ENCODE measurements around the gene SPINK1. TPM values are rescaled to one million over a fixed set of nuclear protein-coding genes. Genes with fewer than 3 reads are reported as not detected.
A peak's percentile ranks its signal among the peaks of the same experiment; 100 is the strongest.

SPINK1 gene
- total and polyA plus RNA-seq, 2 experiments from 2014 or later, result 0.82 TPM; not detected in 1

DNA sequence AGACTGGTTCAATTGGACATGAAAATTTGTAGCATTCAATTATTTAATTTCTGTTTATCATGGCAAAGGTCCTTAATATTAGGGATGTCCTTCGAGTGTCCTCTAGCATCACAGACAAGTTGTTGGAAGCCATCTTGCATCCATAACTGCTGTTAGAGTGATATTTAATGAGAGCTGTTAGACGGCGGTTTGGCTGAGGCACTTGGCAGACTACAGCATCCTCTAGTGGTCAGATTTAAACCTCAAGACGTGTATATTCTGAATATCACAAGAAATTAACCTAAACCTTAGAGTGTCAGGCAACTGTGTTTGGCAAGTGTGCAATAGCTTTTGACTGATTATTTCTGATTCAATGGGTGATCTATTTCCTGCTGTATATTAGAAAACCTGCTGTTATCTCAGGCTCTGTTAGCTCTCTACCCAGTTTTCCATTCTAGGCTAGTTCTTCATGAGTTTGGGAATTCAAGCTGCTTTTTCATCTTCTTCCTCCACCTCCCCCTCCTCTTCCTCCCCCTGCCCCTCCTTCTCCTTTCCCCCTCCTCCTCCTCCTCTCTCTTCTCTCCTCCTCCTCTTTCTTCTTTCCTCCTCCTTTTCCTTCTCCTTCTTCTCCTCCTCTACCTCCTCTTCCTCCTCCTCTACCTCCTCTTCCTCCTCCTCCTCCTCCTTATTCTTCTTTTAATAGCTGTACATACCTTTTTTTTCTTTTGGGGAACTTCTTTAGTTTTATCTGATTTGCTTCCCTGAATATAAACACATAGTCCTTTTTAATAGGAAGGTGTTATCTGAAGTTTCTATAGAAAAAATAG, 8.6 kb downstream of the SPINK1 start:
- H3K36me3 Mint-ChIP-seq (ENCODE audit: low read depth), result no peaks in the 10 kb centered on the region
- H3K9me2 ChIP-seq (ENCODE audit: insufficient read depth), result no peaks in the 10 kb centered on the region
- H3K4me1 Mint-ChIP-seq, result peaks cover 18% of the 10 kb centered on the region
- H3K27ac Mint-ChIP-seq, result no peak overlapping the region
- no peak overlapping the region for H3K4me3 Mint-ChIP-seq
- no peak overlapping the region for H3K4me3 ChIP-seq
- H3F3A ChIP-seq (replicated peaks; ENCODE audit: low read depth), result no peaks in the 10 kb centered on the region
- no peaks in the 10 kb centered on the region for H3K27me3 ChIP-seq (ENCODE audit: insufficient read depth)
- no peak overlapping the region for H3K4me2 ChIP-seq
- ATAC-seq (peak; percentile 88), DNase-seq (ENCODE audit: low spot score) (peak; percentile 88)
- no peaks in the 10 kb centered on the region for H3K9me3 Mint-ChIP-seq
- TF ChIP-seq, protein P1, sequence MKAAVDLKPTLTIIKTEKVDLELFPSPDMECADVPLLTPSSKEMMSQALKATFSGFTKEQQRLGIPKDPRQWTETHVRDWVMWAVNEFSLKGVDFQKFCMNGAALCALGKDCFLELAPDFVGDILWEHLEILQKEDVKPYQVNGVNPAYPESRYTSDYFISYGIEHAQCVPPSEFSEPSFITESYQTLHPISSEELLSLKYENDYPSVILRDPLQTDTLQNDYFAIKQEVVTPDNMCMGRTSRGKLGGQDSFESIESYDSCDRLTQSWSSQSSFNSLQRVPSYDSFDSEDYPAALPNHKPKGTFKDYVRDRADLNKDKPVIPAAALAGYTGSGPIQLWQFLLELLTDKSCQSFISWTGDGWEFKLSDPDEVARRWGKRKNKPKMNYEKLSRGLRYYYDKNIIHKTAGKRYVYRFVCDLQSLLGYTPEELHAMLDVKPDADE (IDR thresholded peaks at IDR 0.05), result no peak
- TF ChIP-seq ZNF331 (CRISPR knock-in tag; IDR thresholded peaks at IDR 0.05; ENCODE audit: low read depth) (no peak), JUNB (IDR thresholded peaks at IDR 0.05; ENCODE audit: unreplicated experiment) (no peak), CREB1 (CRISPR knock-in tag; IDR thresholded peaks at IDR 0.05; ENCODE audit: low read depth) (peak; percentile 34; the same call in 1 of the 2 replicates), EZH2phosphoT487 (IDR thresholded peaks at IDR 0.05; ENCODE audit: unreplicated experiment) (no peak), EZH2 (IDR thresholded peaks at IDR 0.05; ENCODE audit: low read depth, unreplicated experiment) (no peak), STAT1 (IDR thresholded peaks at IDR 0.05; ENCODE audit: unreplicated experiment) (no peak), POLR2AphosphoS5 (IDR thresholded peaks at IDR 0.05; ENCODE audit: low read depth) (no peak), NANOG (IDR thresholded peaks at IDR 0.05; ENCODE audit: borderline replicate concordance) (0 out of 2 replicates have a peak, but pooled peaks have one; percentile 4), ZNF114 (CRISPR knock-in tag; IDR thresholded peaks at IDR 0.05) (no peak)
- TF ChIP-seq, protein P2, sequence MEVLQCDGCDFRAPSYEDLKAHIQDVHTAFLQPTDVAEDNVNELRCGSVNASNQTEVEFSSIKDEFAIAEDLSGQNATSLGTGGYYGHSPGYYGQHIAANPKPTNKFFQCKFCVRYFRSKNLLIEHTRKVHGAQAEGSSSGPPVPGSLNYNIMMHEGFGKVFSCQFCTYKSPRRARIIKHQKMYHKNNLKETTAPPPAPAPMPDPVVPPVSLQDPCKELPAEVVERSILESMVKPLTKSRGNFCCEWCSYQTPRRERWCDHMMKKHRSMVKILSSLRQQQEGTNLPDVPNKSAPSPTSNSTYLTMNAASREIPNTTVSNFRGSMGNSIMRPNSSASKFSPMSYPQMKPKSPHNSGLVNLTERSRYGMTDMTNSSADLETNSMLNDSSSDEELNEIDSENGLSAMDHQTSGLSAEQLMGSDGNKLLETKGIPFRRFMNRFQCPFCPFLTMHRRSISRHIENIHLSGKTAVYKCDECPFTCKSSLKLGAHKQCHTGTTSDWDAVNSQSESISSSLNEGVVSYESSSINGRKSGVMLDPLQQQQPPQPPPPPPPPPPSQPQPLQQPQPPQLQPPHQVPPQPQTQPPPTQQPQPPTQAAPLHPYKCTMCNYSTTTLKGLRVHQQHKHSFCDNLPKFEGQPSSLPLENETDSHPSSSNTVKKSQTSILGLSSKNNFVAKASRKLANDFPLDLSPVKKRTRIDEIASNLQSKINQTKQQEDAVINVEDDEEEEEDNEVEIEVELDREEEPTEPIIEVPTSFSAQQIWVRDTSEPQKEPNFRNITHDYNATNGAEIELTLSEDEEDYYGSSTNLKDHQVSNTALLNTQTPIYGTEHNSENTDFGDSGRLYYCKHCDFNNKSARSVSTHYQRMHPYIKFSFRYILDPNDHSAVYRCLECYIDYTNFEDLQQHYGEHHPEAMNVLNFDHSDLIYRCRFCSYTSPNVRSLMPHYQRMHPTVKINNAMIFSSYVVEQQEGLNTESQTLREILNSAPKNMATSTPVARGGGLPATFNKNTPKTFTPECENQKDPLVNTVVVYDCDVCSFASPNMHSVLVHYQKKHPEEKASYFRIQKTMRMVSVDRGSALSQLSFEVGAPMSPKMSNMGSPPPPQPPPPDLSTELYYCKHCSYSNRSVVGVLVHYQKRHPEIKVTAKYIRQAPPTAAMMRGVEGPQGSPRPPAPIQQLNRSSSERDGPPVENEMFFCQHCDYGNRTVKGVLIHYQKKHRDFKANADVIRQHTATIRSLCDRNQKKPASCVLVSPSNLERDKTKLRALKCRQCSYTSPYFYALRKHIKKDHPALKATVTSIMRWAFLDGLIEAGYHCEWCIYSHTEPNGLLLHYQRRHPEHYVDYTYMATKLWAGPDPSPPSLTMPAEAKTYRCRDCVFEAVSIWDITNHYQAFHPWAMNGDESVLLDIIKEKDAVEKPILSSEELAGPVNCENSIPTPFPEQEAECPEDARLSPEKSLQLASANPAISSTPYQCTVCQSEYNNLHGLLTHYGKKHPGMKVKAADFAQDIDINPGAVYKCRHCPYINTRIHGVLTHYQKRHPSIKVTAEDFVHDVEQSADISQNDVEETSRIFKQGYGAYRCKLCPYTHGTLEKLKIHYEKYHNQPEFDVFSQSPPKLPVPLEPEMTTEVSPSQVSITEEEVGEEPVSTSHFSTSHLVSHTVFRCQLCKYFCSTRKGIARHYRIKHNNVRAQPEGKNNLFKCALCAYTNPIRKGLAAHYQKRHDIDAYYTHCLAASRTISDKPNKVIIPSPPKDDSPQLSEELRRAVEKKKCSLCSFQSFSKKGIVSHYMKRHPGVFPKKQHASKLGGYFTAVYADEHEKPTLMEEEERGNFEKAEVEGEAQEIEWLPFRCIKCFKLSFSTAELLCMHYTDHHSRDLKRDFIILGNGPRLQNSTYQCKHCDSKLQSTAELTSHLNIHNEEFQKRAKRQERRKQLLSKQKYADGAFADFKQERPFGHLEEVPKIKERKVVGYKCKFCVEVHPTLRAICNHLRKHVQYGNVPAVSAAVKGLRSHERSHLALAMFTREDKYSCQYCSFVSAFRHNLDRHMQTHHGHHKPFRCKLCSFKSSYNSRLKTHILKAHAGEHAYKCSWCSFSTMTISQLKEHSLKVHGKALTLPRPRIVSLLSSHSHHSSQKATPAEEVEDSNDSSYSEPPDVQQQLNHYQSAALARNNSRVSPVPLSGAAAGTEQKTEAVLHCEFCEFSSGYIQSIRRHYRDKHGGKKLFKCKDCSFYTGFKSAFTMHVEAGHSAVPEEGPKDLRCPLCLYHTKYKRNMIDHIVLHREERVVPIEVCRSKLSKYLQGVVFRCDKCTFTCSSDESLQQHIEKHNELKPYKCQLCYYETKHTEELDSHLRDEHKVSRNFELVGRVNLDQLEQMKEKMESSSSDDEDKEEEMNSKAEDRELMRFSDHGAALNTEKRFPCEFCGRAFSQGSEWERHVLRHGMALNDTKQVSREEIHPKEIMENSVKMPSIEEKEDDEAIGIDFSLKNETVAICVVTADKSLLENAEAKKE (CRISPR knock-in tag; IDR thresholded peaks at IDR 0.05), result no peak
- TF ChIP-seq, protein P3, sequence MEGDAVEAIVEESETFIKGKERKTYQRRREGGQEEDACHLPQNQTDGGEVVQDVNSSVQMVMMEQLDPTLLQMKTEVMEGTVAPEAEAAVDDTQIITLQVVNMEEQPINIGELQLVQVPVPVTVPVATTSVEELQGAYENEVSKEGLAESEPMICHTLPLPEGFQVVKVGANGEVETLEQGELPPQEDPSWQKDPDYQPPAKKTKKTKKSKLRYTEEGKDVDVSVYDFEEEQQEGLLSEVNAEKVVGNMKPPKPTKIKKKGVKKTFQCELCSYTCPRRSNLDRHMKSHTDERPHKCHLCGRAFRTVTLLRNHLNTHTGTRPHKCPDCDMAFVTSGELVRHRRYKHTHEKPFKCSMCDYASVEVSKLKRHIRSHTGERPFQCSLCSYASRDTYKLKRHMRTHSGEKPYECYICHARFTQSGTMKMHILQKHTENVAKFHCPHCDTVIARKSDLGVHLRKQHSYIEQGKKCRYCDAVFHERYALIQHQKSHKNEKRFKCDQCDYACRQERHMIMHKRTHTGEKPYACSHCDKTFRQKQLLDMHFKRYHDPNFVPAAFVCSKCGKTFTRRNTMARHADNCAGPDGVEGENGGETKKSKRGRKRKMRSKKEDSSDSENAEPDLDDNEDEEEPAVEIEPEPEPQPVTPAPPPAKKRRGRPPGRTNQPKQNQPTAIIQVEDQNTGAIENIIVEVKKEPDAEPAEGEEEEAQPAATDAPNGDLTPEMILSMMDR (conservative IDR thresholded peaks at IDR 0.05; ENCODE audit: low read depth in 2 of 2), result peak; percentile 98 to 99
- TF ChIP-seq, protein P4, sequence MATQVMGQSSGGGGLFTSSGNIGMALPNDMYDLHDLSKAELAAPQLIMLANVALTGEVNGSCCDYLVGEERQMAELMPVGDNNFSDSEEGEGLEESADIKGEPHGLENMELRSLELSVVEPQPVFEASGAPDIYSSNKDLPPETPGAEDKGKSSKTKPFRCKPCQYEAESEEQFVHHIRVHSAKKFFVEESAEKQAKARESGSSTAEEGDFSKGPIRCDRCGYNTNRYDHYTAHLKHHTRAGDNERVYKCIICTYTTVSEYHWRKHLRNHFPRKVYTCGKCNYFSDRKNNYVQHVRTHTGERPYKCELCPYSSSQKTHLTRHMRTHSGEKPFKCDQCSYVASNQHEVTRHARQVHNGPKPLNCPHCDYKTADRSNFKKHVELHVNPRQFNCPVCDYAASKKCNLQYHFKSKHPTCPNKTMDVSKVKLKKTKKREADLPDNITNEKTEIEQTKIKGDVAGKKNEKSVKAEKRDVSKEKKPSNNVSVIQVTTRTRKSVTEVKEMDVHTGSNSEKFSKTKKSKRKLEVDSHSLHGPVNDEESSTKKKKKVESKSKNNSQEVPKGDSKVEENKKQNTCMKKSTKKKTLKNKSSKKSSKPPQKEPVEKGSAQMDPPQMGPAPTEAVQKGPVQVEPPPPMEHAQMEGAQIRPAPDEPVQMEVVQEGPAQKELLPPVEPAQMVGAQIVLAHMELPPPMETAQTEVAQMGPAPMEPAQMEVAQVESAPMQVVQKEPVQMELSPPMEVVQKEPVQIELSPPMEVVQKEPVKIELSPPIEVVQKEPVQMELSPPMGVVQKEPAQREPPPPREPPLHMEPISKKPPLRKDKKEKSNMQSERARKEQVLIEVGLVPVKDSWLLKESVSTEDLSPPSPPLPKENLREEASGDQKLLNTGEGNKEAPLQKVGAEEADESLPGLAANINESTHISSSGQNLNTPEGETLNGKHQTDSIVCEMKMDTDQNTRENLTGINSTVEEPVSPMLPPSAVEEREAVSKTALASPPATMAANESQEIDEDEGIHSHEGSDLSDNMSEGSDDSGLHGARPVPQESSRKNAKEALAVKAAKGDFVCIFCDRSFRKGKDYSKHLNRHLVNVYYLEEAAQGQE (IDR thresholded peaks at IDR 0.05; ENCODE audit: unreplicated experiment), result no peak
- no peaks in the 10 kb centered on the region for H3K36me3 ChIP-seq (ENCODE audit: insufficient read depth)
- H2AFZ ChIP-seq, result no peak overlapping the region
- no peaks in the 10 kb centered on the region for H3K27me3 Mint-ChIP-seq (ENCODE audit: insufficient read depth, low read depth, poor library complexity)
- no peaks in the 10 kb centered on the region for H3K4me1 ChIP-seq (ENCODE audit: insufficient read depth)
- H3K27ac ChIP-seq (ENCODE audit: low read depth), result no peak overlapping the region
- no peaks in the 10 kb centered on the region for H4K20me1 ChIP-seq (replicated peaks; ENCODE audit: insufficient read depth)
- no peaks in the 10 kb centered on the region for H3K79me2 ChIP-seq (replicated peaks; ENCODE audit: insufficient read depth)

Data from GM23338 (cell line).